Upper lobe of left lung (tissue), 4 donors: ENCODE data around the gene GSTO2.
A peak's percentile ranks its signal among the peaks of the same experiment; 100 is the strongest.

ENCODE experiments used
- EP300 ChIP-seq, 4 donors: sonication (generic); formaldehyde crosslinking; IDR thresholded peaks; one replicate each; pipeline ENCODE4 v1.5.1; 2017; ENCODE audit warnings: antibody characterized with exemption in 4 of 4, control low read depth in 2 of 4
- POLR2A ChIP-seq, 4 donors: fragments of 450-650 bp; IDR thresholded peaks; one replicate each; pipeline ENCODE4 v1.5.1; 2016 to 2017; ENCODE audit warnings: antibody characterized with exemption in 4 of 4, mild to moderate bottlenecking in 2 of 4
- TF ChIP-seq, protein P1 (sequence below), 6 experiments: fragments of 450-650 bp in 4 of 6; fragments of 200-600 bp in 2 of 6; sonication (generic) in 2 of 6; IDR thresholded peaks; one replicate each; pipeline ENCODE4 v1.5.1; 2016 to 2019; ENCODE audit warnings: antibody characterized with exemption in 6 of 6

DNA sequence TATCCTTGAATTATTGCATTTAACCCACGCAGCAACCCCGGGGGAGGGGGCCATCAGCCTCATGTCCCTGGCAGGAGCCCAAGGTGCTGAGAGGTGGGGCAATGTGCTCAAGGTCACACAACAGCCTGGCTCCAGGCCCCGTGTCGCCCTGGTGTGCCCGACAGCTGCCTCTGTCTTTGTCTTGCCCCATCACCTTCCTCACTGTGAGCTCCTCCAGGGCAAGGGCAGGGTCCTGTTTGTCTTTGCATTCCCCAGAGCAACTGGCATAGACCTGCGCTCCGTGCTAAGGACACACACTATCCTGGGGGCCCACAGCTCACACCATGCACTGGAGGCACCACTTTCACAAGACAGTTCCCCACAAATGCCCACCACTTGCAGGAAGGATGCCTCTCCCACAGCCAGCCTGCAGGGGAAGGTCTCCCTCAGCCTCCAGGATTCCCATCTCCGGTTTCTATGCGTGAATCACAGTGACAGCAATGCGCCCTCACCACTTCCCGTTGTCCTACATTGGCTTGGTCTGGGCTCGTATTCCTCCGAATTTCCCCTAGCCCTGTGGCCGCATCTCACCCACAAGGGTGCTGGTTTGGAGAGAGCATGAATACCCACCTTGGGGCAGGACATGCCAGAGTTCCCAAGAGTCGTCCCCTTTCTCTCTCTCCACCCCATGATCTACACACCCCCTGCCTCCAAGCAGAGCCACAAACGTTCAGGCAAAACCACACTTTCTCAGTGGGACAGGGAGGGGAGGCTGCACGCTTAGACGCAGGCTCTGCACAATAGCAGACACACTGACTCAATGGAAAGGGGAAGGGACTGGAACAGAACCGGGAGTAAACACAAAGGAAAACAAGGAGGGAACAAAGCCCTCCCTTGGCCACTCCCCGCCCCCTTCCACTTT, 59.0 kb downstream of the GSTO2 start:
- TF ChIP-seq, protein P1, sequence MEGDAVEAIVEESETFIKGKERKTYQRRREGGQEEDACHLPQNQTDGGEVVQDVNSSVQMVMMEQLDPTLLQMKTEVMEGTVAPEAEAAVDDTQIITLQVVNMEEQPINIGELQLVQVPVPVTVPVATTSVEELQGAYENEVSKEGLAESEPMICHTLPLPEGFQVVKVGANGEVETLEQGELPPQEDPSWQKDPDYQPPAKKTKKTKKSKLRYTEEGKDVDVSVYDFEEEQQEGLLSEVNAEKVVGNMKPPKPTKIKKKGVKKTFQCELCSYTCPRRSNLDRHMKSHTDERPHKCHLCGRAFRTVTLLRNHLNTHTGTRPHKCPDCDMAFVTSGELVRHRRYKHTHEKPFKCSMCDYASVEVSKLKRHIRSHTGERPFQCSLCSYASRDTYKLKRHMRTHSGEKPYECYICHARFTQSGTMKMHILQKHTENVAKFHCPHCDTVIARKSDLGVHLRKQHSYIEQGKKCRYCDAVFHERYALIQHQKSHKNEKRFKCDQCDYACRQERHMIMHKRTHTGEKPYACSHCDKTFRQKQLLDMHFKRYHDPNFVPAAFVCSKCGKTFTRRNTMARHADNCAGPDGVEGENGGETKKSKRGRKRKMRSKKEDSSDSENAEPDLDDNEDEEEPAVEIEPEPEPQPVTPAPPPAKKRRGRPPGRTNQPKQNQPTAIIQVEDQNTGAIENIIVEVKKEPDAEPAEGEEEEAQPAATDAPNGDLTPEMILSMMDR (IDR thresholded peaks at IDR 0.05), result no peak
- TF ChIP-seq POLR2A (IDR thresholded peaks at IDR 0.05) (peak in 1 of 4 donors; percentile 52), EP300 (IDR thresholded peaks at IDR 0.05) (no peak)
